GM12873 (cell line): ENCODE data around the gene HCFC1R1.
A peak's percentile ranks its signal among the peaks of the same experiment; 100 is the strongest.

Source experiments
- CTCF ChIP-seq: IDR thresholded peaks from 2 replicates; pipeline ENCODE4 v1.5.1; 2012; ENCODE audit warnings: low read depth, mild to moderate bottlenecking, moderate library complexity, low read length, control low read depth; ENCODE audit not compliant: insufficient read depth; ENCODE audit errors: missing control alignments

HCFC1R1 gene

GRCh38 chr16:3026003-3026378 is 2.2 kb upstream of the HCFC1R1 start:
- TF ChIP-seq CTCF = no peak

- no peak for TF ChIP-seq CTCF
Measured at GRCh38 chr16:3025032-3026002, 1.6 kb upstream of the HCFC1R1 start.

GRCh38 chr16:3023415-3023668 is 400 bp downstream of the HCFC1R1 start:
- TF ChIP-seq CTCF = no peak

GRCh38 chr16:3022684-3023414 is 893 bp downstream of the HCFC1R1 start:
- TF ChIP-seq CTCF = no peak

GRCh38 chr16:3022208-3022683 is 1.5 kb downstream of the HCFC1R1 start:
- no peak for TF ChIP-seq CTCF

- TF ChIP-seq CTCF = peak; percentile 37
Measured at GRCh38 chr16:3021449-3022207, 2.1 kb downstream of the HCFC1R1 start.
